Embryonic facial prominence (tissue), 1 donor: Measurements from ENCODE around the gene ARPIN.
"Not testable (repeated sequence)": the region's sequence is repeated elsewhere in the genome, so short reads cannot be mapped to it uniquely, and the experiment has no call there.

Source experiments
- DNase-seq: peaks from one replicate; pipeline ENCODE4 v3.0.0-alpha.2; 2016; ENCODE audit errors: extremely low spot score

The ARPIN gene

GRCh38 chr15:89910891-89911626, 1.7 kb downstream of the ARPIN start:
- no peak for DNase-seq

- DNase-seq = no peak
These were observed 3.1 kb downstream of the ARPIN start for GRCh38 chr15:89909611-89910010.

GRCh38 chr15:89908226-89908625, 4.5 kb downstream of the ARPIN start:
- DNase-seq = no peak

GRCh38 chr15:89907289-89907688, 5.5 kb downstream of the ARPIN start:
- DNase-seq = no peak

DNA sequence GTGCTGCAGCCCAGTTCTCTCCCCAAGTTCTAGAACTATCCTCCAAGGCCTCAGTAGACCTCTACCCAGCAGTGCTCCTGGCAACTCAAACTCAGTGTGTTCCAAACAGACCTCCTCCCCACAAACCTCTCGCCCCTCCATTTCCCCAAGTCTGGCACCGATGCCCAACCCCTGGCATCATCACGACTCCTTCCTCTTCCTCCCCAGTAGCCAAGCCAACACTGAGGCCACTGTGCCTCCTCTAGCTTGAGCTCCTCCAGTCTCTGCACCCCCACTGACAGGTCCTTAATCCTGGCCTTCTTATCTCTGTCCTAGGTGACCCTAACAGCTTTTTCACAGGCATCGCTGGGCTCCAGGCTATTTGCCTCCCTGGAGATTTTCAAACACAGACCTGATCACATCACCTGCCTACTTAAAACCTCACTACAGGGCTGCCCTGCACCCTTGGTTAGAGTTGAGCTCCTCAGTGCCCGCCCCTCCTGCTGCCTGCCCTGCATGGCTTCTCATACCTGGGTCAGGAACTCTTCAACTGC, 6.8 kb downstream of the ARPIN start:
- DNase-seq = no peak

DNA sequence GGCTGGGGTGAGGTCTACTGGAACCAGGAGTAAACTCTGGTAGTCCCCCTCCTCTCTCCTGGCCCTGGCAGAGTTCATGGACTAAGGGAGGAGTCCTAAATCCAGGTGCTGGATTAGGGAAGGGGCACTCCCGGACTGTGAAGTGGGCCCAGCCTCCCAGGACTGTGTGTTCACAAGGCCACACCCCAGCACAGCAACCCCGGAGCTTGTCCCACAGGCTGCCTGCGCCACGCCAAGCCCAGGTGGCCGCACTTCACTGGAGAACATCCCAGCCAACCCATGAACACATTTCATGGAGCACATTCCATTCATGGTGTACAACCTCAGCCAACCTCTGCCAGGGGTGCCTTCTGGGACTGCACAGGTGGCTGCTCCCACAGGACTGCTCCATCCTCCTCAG, 8.2 kb downstream of the ARPIN start:
- no peak for DNase-seq

- DNase-seq = no peak
These were observed 9.0 kb downstream of the ARPIN start for GRCh38 chr15:89903858-89904130.

DNA sequence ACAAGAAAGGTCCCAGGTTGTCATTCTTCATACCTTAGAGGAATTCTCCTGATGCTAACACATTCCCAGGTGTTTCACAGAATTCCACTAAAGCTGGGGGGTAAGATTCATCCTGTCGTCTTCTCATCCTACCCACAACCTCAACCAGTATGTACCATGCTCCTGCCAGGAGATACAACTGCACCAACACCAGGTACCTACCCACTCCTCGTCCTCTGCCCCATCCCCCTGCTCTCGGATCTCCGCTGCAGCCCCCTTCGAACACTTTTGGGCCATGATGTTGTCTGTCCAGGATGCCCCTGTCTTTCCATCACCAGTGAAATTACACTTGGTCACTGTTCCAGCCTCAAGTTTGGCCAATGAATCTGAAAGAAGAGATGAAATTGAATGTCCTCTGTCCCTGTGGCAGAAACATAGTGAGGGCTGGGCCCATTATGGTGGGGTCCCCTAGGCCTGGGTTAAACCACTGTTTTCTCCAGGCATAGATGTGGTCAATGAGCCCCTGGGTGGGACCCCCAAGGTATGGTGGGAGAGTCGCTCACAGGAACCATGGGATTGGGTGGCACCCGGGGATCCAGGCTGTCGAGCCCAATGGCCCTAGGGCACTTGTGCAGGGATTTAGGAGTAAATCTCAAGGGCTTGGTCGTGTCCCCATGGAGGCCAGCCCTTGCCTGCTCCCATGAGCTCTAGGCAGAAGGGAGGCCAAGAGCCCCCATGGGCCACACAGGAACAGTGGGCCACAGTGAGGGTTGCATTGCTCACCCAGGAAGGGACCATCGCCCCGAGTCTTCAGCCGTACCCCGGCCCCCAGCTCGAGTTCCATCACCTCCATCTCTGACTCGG, 9.5 kb downstream of the ARPIN start:
- DNase-seq = no peak

- DNase-seq = no peak
These were observed 11.9 kb downstream of the ARPIN start for GRCh38 chr15:89900849-89901248.

DNA sequence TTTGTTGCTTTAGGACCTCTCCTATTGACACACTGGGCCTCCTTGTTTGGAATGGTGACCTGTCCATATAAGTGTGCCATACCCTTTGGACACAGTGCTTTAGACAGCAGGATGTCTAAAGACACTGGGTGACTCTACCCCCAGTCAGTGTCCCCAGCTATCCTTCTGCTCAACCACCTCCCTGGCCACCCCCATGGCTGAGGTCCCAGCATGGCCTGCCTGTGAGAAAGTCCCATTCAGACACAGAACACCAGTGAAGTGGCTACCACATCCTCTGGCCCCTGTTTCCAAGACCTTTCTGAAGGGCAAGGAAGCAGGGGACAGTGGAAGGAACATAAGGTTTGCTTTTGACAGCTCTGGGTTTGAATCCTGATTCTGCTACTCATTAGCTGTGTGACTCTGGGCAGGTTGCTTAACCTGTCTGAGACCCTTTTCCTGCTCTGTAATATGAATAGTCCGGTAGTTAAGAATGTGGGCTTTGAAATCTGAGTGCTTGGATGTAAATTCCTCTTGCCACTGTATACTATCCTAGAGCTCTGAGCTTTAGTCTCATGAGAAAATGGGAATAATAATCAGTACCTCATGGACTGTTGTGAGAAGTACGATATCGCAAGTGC, 12.7 kb downstream of the ARPIN start:
- DNase-seq = no peak

GRCh38 chr15:89899295-89899945, 13.3 kb downstream of the ARPIN start:
- DNase-seq = no peak

DNA sequence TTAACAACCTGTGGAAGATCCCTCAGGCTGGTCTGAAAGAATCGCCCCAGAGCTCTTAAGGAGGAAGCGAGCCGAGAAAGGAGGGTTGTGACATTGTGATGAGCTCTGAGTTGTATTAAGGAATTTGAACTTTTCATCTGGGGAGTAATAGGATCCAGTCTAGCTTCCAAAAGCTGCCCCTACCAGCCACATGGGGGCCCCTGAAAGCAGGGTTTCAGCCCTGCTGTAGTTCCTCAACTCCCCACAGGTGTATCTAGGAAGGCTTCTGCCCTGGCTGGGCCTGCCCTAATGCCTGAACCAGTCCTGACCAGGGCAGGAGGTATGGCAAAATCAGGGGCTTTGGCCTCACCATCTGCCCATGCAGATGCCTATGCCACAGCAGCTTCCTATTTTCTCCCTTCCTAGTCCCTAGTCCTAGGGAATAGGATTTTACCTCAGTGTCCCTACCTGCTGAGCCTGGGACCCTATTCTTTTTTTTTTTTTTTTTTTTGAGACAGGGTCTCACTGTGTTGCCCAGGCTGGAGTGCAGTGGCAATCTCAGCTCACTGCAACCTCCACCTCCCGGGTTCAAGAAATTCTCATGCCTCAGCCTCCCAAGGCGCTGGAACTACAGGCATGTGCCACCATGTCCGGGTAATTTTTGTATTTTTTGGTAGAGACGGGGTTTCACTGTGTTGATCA, 14.0 kb downstream of the ARPIN start:
- no peak for DNase-seq

DNA sequence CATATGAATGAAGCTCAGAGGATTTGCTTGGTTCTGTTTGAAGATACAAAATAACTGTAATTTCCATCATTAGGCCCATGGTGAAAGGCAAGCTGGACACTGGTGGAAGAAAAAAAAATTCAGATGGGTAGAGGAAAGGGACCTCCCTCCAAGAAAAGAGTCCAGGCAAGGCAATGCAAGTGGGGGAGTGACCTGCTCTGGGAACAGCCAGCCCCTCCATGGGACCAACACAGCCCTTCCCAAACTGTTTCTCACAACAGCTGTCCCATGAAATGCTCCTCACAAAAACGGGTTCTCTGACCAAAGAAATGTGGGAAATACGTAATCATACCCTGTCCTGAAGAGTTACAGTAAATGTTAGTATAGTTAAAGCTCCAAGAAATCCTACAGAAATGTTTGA, 14.6 kb downstream of the ARPIN start:
- DNase-seq = no peak

- peak; percentile 88 for DNase-seq
These were observed 18.9 kb downstream of the ARPIN start, which contains the start of gene AP3S2 for GRCh38 chr15:89893696-89894447. Gene AP3S2 (minus strand): TSS chr15:89893994. CDS start chr15:89893949, 45 bp downstream.

- no peak for DNase-seq
These were observed 19.7 kb downstream of the ARPIN start for GRCh38 chr15:89893027-89893426.

GRCh38 chr15:89888214-89888804, 24.4 kb downstream of the ARPIN start:
- DNase-seq = no peak

DNA sequence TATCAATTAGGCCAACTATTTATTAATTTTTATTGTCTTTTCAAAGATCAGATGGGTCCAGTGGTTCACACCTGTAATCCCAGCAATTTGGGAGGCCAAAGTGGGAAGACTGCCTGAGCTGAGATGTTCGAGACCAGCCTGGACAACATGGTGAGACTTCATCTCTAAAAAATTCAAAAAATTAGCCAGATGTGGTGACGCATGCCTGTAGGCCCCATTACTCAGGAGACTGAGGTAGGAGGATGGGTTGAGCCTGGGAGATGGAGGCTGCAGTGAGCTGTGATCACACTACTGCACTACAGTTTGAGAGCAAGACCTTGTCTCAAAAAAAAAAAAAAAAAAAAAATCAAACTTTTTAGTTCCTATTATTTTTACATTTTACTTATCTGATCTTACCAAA, 27.1 kb downstream of the ARPIN start:
- DNase-seq = no peak

GRCh38 chr15:89885179-89885578, 27.6 kb downstream of the ARPIN start:
- not testable (repeated sequence) for DNase-seq

GRCh38 chr15:89883518-89883917, 29.2 kb downstream of the ARPIN start:
- no peak for DNase-seq

- DNase-seq = no peak
These were observed 32.0 kb downstream of the ARPIN start for GRCh38 chr15:89880727-89881126.
